SIG-M5 (cell line): ENCODE measurements around the gene UQCR10.

ENCODE experiments used
- DNase-seq: peaks from one replicate; lab custom pipeline; 2025; lab: John Stamatoyannopoulos, UW

The UQCR10 gene

DNA sequence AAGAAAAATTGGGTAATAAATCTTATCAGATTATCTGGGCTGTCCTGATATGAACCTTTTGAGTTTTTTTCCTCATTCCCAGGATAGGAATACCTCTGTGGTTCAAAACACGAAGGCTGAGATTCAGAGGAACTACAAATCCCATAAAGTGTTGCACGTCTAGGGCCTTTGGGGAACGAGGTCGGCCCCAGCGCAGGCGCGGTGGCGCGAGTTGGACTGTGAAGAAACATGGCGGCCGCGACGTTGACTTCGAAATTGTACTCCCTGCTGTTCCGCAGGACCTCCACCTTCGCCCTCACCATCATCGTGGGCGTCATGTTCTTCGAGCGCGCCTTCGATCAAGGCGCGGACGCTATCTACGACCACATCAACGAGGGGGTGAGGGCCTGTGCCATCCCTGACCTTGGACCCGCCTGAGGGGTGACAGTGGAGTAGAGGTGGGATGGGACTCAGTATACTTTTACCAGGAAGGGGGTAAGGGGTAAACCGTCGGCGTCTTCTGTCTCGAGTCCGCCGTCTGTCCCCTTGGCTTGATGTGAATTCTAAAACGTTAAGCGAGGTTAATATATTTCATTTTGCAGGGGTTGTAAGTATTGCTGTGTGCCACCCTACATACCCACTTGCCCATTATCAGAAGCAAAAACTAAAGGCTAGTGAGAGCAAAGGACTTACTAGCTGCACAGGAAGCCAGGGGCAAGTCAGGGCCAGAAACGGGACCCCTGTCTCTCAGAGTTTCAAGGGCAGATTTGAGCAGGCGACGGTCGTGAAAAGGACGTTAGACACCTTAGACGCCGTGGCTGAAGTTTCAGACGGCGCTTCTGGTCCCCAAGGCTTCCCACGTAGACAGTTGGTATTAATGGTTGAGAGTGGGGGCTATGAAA lies at the start of gene UQCR10:
UQCR10 (plus strand) TSS at position 199 of the 881 bp plus-strand sequence; CDS start at position 229, 30 bp downstream.
- DNase-seq = peak; percentile 31

DNA sequence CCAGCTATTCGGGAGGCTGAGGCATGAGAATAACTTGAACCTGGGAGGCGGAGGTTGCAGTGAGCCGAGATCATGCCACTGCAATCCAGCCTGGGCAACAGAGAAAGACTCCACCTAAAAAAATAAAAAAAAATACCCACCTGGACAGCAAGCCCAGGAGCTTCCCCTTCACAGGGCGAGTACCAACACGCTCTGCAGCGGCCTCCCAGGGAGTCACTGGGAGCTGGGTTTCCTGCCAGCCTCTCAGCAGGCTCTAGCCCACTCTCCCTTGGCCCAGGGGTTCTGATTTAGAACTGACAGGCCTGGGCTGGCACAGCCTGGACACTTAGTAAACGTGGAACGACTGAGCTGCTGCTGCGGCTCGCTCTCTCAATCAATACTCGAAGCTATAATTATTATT lies 49.4 kb upstream of the UQCR10 start:
- DNase-seq = no peak

DNA sequence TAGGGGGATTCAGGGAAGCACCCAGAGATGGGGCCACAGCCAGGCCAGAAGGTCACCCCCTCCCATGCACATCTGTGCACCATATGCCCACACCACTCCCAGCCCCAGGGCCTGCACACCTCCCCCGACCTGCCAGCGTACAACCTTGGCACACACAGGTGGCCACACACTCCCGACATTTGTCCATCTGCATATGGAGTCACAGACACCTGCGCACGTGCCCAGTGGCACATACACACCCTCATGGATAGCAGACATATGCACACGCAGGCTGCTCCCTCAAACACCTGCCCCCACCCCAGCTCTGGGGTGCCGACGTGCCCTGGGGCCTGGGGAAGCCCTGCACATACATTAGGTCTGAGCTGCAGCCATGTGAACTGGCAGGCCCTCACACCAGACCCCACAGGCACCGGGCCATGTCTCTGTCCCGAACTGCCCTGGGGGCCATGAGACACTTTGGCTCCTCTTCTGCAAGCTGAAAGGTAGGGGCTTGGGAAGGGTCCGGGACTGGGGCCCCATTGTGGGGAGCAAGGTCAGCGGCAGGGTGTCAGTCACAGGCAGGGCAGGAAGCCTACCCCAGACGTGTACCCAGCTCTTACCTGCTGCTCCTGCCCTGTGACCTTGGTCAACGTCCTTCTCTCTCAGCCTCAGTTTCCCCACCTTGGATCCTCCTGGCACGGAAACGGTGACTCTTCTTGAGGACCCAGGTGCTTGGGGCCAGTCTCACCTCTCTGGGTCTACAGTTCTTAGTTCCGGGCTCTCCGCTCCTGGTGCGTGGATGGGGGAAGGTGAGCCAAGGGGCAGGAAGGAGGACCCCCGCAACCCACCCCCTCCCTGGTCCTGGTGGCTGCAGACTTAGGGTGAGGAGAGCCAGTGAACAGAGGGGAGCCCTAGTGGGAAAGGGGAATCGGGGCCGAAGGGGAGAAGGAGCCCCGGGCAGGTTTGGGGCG lies 47.9 kb upstream of the UQCR10 start:
- no peak for DNase-seq

DNA sequence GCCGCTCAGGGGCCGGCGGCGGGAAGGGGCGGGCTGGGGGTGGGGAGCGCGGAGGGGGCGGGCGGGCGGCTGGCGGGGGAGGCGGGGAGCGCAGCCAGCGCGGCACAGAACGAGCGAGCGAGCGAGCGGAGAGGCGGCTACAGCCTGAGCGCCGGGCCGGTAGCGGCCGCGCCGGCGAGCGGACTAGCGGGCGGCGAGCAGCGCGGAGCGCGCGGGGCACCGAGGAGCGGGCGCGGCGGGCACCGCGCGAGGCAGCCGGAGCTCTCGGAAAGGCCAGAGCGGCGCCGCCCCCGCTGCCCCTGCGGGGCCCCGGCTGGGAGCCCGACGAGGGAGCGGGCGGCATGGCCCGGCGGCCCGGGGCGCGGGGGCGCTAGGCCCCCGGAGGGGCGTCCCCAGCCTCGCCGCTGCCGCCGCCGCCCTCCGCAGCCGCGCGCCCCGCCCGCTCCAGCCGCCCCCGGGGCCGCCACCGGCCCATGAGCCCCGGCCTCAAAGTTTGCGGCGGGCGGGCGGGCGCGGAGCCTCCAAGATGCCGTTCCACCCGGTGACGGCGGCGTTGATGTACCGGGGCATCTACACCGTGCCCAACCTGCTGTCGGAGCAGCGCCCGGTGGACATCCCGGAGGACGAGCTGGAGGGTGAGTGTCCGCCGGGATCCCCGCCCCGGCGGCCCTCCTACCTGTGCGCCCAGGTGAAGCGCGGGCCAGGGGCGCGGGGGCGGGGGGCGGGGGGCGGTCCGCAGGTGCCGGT lies 47.1 kb upstream of the UQCR10 start, which contains the start of gene CABP7:
CABP7 (plus strand) TSS at position 105 of the 747 bp plus-strand sequence; CDS start at position 527, 422 bp downstream.
- no peak for DNase-seq

DNA sequence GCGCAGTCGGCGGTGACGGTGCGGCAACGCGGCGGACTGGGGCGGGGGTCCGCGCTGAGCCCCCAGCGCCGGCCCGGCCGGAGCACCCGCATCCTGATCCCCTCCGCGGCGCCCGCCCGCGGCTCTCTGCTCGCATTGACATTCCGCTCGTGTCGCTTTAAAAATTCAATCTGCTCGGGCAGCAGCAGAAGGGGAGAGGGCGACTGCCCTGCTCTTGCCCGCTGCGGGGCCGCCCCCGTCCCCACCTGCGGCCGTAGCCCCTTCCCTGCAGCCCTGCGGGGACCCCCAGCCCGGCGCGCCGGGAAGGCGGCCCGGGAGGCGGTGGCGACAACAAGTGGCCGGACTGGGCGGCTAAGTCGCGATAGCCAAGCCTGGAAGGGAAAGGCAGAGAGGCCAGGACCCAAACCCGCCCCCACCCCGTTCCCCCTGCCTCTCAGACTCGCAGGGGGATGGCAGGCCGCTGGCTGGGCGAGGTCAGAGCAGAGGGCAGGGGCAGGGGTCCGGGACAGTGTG lies 46.3 kb upstream of the UQCR10 start:
- DNase-seq = no peak

DNA sequence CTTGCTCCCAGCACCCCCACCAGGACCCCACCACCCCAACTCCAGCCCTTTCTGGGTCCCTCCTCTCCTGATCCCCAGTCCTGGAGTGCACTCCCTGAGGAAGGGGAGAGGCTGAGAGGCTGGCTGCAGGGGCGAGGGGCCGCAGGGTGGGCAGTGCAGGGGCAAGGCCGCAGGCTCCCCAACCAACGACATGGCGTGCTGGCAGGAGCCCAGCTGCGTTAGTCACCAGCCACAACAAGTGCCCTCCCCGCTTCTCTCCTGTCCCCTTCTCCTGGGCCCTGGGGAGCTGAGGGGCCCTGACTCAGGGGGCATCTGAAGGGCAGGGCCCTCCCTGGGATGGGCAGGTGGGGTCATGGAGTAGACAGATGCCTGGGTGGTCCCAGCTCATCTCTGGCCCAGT lies 45.0 kb upstream of the UQCR10 start:
- no peak for DNase-seq

DNA sequence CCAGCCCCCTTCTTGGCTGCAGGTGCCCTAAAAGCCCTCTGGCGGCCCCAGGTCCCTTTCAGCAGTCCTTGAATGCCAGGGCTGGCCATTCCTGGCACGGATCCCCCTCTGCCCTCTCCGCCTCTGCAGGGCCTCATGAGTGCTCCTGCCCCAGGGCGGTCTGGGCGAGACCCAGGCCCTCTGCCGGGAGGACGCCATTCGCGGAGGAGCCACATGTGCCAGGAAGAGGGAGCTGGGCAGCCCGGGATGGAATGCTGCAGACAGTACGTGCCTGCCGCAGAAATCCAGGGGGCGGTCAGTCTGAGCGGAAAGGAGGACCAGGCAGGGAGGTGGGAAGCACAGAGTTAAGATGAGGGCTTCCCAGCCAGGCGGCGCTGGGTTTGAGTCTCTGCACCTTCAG lies 44.6 kb upstream of the UQCR10 start:
- no peak for DNase-seq

DNA sequence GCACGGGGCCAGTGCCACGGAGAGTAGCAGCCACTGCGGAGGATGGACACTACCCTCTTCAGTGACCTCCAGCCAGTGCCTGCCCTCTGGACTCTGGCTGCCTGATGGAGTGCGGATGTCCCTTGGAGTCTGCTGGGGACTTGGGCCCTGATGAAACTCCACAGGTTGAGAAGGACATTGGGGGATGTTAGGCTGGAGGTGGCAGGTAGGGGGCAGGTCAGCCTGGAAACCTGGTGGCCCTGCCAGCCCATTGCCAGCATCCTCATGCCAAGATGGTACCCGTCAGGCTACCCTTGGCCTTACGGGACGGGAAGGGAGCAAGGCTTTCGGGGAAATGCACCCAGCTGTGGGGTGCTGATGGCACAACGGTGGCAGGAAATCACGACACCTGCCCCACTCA lies 43.4 kb upstream of the UQCR10 start:
- no peak for DNase-seq

DNA sequence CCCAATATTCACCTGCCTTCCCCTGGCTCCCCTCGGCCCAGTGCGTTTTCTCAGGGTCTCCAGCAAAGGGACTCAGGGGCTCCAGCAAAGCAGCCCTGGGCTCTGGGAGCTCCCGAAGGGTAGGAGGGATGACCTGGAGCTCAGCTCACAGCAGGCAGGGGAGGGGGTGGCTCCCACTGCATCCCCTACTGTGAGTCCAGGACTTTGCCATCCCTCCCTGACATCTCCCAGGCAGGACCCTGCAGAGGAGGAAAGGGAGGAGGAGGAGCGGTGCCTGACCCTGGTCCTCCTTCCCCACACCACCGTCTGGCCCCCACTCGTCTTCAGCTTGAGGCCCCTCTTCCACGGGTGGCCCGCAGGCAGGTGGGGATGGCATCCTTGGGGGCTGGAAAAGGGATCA lies 42.3 kb upstream of the UQCR10 start:
- no peak for DNase-seq

DNA sequence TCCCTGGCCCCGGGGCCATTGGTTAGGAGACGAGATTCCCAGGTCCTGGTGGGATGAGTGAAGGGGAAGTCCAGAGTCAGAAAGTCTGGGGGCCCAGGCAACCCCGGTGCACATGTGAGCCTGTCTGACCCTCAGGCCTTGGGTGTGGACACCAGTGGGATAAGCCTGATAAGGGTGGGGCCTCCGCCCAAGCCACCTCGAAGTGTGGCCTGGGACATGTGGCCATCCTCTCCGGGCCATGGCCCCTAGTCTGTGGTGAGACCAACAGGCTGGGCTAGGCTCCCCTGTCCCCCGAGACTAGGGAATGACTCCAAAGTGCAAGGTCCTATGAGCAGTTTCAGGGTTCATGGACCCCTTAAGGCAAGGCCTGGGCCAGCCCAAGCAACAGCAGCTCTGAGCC lies 41.1 kb upstream of the UQCR10 start:
- no peak for DNase-seq

DNA sequence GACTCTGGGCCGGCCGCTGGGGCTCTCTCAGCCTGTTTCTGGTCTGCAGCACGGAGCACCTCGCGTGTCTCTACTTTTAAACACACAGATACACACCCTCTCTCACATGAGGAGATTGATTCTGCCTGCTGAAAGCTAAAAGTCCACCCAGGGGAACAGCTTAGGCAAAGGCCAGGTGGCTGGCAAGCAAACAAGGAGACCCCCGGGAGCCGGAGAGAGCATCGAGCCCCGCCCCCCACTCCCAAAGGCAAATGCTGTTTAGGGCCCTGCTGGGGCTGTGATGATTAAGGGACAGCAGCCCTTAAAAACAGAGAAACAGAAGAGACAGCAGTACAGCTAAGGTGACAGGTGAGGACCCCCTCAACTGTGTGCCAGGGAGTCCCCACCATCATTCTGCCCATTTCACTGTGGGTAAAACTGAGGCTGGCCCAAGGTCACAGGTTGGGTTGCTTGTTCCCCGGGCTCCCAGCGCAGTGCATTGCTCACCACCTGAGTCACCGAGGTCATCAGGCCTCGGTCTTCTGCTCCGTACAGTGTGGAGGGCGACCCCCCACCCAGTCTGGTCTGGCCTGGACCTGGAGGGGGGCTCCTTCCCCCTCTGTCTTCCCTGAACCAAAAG lies 40.5 kb upstream of the UQCR10 start:
- DNase-seq = no peak

DNA sequence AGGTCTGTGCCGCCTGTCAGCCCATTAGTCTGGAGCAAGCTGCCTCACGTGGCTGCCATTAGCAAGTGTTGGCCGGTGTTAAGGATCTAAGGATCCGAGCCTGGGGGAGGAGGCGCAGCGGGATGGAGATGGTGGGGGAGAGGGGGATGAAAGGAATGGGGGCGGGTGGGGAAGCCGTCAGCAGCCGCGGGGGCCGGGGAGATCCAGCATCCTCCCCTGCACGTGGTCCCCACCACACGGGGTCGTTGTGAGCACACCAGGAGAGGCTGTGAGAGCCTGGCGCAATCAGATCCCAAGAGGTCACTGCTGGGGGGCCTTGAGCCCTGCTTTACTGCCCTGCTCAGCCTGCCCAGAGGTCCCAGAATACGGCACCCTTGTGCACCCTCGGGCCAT lies 40.0 kb upstream of the UQCR10 start:
- no peak for DNase-seq

DNA sequence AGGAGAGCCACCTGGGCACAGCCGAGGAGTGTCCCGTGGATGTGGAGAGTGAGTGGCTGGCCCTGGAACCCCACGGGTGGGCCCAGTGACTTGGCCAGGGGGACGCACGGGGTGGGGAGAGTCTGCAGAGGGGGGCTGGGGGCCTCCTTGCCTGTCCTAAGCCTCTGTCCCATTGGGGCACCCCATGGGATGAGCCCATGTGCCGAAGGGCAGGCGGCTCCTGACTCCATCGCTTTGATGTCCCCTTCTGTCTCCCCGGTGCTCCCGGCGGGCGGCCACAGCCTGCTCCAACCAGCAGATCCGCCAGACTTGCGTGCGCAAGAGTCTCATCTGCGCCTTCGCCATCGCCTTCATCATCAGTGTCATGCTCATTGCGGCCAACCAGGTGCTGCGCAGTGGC lies 38.0 kb upstream of the UQCR10 start:
- DNase-seq = no peak

DNA sequence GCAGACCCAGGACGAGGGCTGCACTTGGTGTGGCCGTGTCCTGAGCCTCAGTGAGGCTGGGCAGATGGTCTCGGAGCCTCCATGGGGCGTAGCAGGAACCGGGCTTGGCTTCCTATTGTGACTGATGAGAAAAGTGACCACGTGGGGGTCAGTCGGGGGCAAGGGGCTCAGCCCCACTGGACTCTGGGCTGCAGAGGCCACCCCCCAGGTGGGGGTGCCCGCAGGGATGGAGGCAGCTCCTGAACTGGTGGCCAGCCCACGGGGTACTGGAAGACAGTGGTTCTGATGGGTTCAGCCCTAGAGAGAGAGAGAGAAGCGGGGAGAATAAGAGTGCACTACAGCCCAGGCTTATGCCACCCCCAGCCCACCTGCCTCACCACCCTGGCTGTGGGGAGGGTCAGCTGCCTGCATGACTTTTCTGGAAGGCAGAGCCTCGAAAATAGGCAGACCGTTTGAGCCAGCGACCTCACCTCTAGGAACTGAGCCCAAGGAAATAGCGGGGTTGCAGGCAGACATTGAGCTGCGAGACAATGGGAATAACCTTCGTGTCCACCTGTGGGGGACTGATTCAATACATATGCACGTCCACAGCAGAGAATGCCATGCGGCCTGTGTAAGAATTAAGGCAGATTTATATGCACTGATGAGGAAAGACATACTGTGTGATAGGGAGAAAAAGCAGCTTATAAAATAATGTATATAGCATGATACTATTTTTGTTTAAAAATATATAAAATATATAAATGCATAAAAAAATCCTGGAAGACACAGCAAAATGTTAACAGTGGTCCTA lies 35.9 kb upstream of the UQCR10 start:
- no peak for DNase-seq

DNA sequence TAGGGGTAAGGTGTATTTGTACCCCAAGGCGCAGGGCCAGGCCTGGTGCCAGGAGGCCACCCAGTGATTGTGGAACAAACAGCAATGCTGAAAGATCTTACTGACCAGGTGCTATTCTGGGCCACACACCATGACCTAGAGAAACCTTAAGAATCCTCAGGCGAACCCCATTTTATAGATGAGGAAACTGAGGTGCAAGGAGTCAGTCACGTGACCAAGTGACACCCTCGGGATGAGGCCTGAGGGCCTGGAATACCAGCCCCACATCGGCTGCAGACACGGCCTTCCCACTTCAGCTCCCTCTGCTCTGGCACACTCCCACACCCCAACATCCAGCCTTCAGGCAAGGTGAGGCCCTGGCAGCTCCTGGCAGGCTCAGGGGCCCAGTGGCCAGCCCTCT lies 34.3 kb upstream of the UQCR10 start:
- no peak for DNase-seq

DNA sequence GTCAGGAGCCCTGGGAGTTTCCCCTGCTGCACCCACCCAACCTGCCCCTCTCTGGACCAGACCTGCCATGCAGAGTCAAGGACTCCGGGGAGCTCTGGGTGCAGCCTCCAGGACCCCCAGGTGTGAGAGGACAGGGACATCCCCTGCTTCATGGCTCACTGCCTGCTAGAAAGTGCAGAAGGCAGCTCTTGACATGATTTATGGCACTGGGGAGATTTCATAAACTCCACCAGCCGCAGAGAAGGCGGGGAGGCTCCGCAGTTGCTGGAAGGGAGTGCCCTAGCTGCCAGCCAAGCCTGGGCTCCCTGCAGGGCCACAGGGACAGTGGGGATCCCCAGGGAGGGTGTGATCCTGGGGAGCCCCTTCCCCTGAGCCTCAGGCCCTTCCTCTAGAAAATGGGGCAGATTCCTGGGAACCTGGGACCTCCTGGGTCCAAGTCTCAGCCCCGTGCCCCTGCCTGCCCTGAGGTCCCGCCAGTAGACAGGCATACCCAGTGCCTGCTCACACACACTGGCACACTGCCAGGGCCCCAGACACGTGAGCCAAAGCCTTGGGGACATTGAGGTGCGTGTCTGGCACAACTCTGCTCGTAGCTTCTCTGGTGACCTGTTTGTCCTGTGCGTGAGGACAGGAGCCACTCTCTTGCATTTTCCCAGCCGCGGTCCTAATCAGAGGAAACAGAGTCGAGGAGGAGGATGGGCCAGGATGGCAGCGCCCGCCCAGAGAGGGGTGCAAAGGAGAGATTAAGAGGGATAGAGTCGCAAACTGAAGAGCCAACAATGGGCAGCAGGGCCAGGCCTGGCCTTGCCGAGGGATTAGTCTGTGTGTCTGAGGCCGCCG lies 33.6 kb upstream of the UQCR10 start:
- DNase-seq = no peak

DNA sequence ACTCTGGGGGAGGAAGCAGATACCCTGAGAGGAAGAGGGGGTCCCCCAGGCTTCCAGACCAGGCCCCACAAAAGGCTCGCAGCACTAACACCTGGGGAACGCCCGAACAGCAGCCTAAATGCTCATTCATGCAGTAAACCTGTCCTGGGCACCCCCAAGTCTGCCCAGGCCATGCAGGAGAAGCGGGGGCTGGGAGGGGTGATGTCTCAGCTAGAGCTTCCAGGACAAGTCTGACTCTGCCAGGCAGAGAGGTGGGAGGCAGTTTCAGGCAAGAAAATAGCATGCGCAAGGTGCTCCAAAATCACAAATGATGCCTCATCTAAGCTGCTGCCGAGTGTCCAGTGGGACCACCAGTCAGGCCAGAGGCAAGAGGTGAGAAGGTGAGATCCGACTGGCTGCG lies 32.8 kb upstream of the UQCR10 start:
- no peak for DNase-seq

DNA sequence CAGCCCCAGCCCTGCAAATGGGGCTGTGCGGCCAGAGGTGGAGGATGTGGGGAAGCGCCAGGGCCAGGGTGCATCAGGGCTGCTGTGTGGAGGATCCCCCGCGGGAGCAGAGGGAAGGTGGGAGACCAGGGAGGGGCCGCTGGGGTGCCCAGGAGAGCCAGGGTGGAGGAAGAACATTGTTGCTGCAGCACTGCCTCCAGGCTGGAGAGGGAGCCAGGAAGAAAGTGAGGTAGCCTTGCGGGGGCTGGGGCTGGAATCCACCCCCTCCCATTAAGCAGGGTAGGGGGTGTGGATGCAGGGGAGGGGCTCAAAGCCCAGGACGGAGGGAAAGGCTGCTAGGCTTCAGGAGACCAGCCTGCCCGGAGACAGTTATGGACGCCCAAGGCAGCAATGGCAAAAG lies 32.3 kb upstream of the UQCR10 start:
- DNase-seq = no peak

DNA sequence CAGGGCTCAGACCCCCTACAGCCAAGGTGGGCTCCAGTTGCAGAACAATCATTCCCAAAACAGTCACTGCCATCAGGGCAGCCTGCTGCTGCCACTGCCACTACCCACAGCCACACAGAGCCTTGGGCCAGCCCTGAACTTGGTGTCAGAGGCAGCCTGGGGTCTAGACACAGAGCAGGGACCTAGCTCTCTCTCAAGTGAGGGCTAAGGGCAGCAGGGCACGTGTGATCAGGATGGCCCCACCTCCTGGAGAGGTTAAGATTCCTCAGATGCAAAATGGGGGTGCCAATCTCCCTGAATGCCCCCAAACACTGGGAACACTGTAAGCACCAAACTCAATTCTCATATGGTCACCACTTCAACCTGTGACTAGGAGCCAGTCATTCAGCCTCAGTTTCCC lies 31.8 kb upstream of the UQCR10 start:
- DNase-seq = no peak
